H54 (cell line): Measurements from ENCODE around the gene TOX3.

Source experiments
- DNase-seq: peaks from one replicate; pipeline ENCODE4 v3.0.0; 2011; ENCODE audit warnings: low spot score, mixed read lengths; ENCODE audit not compliant: insufficient read length
- FAIRE-seq: peaks from 3 replicates; lab custom pipeline; 2011; peaks lifted over from hg19 to GRCh38; lab: Jason Lieb, UNC
- POLR2A ChIP-seq: IDR thresholded peaks from 2 replicates; pipeline ENCODE4 v1.6.1; 2011; ENCODE audit warnings: low read depth, mild to moderate bottlenecking, low read length

TOX3 gene

DNA sequence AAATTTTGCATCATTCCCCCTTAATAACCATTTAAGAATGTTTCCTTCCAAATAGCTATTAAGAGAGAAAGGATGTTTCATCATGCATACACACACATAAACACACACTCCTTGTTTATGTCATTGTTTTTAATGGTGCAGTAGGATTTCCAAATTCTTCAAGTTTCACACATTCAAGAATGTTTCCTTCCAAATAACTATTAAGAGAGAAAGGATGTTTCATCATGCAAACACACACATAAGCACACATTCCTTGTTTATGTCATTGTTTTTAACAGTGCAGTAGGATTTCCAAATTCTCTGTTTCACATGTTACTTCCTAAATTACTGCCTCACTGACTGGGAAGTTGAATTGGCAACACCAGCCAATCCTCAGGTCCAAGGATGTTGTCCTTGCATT, 7.8 kb downstream of the TOX3 start:
- DNase-seq, result no peak
- TF ChIP-seq POLR2A, result no peak
- FAIRE-seq, result no peak

DNA sequence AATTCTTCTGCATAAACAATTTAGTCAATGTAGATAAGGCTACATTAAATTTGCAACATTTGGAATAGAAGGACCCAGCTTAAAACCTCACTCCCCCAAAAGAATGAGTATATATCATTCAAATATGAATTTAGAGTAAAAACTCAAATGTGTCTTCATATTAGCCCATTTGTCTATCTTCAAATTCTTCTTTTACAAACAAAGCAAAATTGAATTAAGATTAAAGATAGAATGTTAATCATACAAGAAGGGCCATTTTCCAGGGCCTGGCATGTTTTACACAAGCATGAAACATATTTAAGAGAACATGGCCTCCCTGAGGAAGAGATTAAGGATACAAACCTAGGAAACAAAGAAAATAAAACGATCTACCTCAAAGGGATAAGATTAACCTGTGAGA, 8.4 kb downstream of the TOX3 start:
- TF ChIP-seq POLR2A, result no peak
- DNase-seq, result no peak
- FAIRE-seq, result no peak

DNA sequence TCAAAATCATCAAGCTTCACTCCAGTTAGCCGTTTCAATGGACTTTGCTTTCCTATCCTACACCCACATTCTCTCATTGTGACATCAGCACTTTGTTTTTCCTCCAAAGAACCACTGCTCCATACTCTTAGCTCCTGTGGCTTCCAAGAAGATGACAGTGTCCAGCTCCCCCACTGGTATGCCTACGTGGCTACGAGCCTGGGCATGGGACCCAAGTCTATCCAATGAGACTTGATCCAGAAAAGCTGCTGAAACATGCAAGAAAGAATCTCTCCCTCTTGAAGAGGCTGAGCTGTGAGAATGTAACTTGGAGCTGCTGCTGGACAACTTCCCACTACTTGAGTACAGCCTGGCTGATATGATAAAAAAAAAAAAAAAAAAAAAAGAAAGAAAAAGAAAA, 9.4 kb downstream of the TOX3 start:
- no peak for FAIRE-seq
- no peak for DNase-seq
- TF ChIP-seq POLR2A, result no peak

DNA sequence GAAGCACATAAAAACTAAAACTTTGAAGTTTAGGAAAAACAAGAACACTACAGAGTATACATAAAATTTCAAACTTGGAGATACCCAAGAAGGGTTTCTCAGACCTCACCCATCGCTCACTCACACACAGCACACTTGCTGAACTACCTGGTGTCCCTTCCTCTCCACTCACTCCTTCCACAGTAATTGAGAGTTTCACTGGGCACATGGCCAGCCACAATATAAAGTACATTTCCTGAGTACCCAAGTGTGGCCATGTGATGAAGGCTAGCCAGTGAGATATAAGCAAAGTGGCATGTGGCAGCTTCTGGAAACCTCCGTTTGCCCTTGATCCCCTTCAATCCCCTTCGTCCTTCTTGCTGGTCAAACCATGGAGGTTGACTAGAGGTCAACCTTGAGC, 11.9 kb downstream of the TOX3 start:
- DNase-seq (no peak), FAIRE-seq (no peak)
- TF ChIP-seq POLR2A, result no peak

DNA sequence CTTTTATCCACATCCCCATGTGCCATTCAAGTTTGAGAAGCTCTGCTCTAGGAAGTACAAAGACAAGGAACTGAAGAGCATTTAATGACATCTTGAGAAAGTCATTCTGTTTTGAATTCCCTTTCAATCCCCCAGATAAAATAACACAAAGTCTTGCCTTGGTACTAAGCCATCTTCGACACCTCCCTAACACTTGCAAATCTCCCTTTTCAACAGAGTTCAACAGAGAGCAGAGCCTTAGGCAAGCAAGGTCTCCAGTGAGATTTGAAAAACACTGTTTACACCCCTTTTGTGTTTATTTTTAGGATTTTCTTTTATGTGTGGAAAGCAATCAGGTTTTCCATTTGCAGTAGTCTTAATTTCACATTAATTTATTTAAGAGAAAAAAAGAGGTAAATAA, 13.6 kb downstream of the TOX3 start:
- TF ChIP-seq POLR2A, result no peak
- no peak for FAIRE-seq
- DNase-seq, result no peak

DNA sequence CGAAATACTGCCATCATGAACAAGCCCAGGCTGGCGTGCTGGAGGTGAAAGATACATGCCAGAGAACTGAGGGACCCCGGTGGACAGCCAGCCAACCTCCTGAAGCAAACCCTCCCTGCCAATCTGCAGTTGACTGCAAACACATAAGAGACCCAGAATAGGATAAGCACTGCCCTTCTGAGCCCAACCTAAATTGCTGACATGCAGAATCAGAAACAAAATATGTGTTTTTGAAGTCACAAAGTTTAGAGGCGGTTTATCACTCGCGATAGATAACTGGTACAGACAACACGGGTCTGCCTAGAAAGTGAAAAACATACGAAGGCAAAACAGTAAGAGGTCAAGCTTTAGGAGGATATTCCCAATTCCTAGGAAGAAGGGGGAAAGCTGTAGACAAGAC, 14.6 kb downstream of the TOX3 start:
- no peak for TF ChIP-seq POLR2A
- FAIRE-seq (no peak), DNase-seq (no peak)

DNA sequence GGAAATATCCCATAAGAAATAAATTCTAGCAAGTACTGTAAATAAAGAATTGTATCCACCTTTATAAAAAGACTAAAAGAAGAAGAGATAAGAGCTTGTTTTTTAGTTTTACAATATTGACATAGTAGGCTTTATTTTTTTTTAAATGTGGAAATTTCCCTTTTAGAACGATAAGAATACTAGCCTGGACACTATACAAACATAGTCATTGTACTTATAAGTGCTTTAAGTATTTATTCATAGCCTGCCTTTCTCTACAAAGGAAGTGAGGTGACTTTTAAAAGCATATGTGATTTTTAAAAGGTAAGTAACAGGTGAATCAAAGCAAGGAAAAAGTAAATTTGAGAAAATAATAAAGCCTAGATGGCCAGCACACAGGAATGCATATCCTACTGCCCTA, 17.7 kb downstream of the TOX3 start:
- FAIRE-seq (no peak), DNase-seq (no peak)
- TF ChIP-seq POLR2A, result no peak

DNA sequence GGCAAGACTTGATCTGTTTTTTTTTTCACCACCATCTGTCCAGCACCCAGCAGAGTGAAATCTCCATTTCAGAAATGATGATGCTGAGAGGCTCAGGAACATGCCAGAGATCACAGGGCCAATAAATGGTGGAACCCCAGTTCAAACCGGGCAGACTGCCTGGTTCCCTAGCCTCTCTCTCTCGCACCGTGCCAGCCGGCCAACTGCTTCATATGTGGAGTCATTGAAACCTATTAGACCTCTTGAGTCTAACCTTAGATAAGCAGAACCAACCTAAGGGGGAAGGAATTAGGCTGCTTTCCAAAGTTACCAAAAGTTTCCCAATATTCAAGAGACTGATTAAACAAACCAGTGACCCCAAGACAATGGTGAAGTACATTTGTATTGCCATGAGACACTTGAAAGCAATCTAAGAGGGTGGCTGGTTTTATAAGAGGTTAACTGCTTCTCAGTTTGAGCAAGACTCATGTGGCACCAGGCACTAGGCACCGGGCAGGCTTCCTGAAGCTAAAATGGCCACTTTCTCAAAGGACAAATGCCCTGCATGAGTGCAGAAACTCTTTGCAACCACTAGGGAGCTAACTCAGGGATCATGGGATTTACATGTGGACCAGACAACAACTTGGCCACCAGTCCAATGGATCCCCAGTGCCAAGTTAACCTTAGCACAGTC, 18.4 kb downstream of the TOX3 start:
- no peak for TF ChIP-seq POLR2A
- no peak for FAIRE-seq
- no peak for DNase-seq

DNA sequence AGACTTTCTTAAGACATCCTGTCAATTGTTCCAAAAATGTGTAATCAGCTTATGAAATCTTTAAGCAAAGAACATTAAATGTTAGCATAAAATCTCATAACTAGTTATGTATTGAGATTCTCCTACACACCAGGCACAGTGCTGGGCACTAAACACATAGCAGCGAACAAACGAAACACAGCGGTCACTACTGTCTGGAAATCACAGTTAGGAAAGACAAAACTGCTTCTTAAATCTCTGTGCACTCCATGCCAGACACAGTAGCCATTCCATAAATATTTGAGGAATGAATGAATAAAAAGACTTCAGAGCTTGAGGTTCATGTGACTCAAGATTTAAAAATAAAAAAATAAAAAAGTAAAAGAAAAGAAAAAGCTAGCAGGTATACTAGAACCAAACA, 20.1 kb downstream of the TOX3 start:
- FAIRE-seq (no peak), DNase-seq (no peak)
- no peak for TF ChIP-seq POLR2A

DNA sequence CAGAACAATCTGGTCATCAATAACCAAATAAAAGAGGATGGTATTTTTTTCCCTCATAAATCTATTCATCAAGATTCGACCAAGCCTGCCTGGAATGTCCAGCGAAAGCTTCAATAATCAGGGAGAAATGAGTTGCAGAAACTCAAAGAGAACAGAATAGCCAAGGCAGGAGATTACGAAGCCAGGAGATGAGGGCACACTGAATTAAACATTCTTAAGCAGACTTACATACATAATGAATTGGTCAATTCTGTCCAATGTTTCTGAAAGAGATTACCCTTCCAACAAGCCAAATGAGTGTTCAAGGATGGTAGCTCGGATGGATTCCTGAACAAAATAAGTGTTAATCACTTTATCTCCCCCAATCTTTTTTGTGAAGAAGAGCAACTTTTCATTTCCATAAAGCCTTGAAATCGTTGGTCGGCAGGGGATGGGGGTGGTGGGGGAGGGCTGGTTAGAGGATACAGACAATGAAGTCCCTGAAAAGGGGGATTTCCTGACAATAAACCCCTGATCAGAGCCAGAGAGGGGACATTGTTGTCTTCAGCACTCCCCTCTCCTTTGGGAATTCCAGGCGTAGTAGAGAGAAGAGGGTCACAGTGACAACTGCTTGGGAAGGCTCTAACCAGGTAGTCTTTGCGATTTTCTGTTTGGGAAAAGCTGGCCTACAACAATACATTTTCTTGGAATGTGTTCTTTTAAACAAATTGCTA, 20.7 kb downstream of the TOX3 start:
- TF ChIP-seq POLR2A, result no peak
- no peak for FAIRE-seq
- DNase-seq, result no peak

DNA sequence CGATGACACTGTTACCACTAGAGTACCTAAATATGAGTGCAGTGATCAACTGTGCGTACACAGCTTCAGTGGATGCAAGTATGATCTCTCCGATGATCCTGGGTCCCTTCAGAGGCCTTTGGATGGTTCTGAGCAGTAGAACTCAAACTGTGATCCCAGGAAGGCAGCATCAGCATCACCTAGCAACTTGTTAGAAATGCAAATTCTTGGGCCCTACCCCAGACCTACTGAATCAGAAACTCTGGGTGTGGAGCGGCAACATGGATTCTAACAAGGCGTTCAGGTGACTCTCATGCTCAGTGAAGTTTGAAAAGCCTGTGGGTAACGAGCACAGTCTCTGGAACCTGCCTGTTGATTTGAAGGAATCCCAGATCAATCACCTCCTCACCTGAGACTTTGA, 25.4 kb downstream of the TOX3 start:
- FAIRE-seq (no peak), DNase-seq (no peak)
- TF ChIP-seq POLR2A, result no peak

DNA sequence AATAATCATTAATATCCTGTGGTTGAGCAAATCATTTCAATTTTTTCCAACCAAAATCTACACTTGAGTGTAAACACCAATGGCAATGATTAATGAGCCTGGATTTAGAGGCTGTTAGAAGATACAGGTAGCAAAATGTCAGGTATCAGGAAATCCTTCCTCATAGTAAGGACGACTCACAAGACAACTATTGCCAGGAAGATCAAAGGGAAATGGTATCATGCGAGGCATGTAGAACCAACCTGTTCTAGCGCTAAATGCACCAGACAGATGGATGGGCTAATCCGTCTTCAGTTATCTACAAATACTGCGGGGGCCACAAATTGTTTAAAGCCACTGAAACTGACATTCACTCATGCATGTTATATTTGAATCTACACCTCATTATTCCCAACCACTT, 28.1 kb downstream of the TOX3 start:
- DNase-seq, result no peak
- TF ChIP-seq POLR2A, result no peak
- FAIRE-seq, result no peak

DNA sequence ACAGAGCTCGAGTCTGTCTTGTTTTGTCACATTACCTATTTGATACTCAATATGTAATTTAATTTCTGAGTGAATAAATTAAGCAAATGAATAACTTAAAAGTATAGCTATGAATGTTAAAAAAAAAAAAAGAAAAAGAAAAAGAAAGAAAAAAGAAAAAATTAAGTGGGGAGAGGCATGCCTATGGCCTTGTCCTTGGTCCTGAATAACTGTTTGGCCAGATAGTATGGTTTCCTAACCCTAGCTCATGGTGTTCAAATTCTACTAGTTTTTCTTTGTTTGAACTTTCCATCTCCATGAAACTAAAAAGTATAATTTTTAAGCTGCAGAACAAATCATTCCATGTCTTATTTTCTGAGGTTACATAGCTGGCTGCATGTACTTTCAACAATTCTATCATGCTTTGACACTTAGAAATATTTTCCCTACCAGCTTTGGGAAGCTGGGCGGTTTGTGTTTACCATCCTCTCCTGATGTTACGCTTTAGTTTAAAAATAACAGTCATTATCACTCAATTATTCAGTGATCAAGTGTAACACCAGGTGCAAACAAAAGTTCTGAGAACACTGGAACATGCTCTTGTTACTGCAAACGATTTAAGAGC, 31.8 kb downstream of the TOX3 start:
- FAIRE-seq (no peak), DNase-seq (no peak)
- TF ChIP-seq POLR2A, result no peak

DNA sequence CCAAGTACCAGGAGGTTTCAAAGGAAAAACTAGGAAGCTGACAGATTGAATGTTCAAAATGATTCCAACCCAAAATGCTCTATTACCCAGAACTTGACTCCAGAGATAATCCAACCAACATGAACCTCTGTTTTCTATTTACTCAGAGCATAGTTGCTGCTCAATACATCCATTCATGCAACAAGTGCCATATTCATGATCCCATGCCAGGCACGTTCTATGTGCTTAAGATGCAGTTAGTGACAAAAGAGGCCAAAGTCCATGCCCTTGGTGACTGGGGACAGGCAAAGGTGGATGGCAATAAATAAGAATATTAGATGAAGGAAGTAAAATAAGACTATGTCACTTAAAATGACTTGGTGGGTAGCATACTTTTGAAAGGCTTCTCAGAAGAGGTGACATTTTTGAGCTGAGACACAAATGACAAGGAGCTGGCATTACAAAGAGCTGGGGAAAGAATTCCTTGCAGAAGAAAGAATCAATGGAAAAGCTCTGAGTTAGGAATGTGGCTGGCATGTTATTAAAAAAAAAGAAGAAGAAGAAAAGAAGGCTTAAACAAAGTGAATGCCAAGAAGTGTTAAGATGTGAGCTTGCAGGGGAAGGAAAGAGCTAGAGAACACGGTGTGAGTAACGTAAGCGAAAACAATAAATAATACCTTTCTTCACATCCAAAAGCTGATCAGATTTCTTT, 34.5 kb downstream of the TOX3 start:
- TF ChIP-seq POLR2A, result no peak
- FAIRE-seq (no peak), DNase-seq (no peak)
